ENCODE measurements around the gene ATP6V0C.
"Not testable (repeated sequence)": the region's sequence is repeated elsewhere in the genome, so short reads cannot be mapped to it uniquely, and the experiment has no call there.

Gene ATP6V0C

GRCh38 chr16:2475413-2476344 lies 38.1 kb upstream of the ATP6V0C start:
- no peak for DNase-seq (ENCODE audit: low read depth)

DNA sequence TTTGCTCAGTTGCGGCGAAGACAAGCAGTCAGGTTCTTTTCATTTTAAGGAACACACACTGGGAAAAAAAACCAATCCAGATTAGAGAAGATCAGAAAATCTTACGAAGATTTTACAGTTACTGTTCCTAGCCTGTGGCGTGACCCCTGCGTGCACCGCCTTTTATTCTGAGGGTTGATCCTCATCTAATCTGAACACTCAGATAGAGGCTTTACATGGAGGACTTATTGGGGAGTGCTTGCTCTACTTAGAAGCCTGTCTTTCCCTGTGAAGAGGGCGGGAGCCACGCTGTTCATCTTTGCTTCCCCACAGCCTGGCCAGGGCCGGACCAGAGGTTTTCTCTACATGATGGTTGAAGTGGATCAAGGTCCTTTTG lies 37.4 kb upstream of the ATP6V0C start:
- DNase-seq (ENCODE audit: low read depth): no peak

- DNase-seq (ENCODE audit: low read depth): no peak
These were observed 37.0 kb upstream of the ATP6V0C start for GRCh38 chr16:2476741-2477140.

DNA sequence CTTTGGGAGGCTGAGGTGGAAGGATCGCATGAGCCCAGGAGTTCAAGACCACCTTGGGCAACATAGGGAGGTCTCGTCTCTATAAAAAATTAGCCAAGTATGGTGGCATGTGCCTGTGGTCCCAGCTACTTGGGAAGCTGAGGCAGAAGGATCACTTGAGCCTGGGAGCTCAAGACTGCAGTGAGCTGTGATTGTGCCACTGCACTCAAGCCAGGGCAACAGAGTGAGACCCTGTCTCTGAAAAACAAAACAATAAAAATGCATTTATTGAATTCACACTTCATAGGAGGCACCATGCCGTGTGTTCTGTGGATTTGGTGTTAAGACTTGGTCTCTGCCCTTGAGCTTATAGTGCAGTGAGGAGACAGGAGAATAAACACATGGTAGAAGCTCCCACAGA lies 36.4 kb upstream of the ATP6V0C start:
- DNase-seq (ENCODE audit: low read depth): no peak

DNA sequence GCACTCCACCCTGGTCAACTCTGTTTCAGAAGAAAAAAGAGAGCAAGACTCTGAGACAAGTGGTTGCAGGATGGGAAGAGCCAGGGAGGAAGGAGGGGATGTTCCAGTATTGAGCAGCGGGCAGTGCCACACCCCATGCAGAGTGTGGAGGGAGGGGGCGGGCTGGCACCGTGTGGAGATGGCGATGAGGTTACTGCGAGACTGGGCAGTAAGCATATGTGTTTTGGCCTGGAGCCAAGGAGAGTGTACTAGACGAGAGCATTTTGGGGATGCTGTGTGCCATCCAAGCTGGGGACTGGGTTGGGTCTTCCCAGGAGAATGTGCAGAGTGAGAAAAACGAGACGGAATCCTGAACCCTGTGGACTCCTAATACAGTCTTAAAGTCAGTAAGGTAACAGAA lies 35.5 kb upstream of the ATP6V0C start:
- no peak for DNase-seq (ENCODE audit: low read depth)

DNA sequence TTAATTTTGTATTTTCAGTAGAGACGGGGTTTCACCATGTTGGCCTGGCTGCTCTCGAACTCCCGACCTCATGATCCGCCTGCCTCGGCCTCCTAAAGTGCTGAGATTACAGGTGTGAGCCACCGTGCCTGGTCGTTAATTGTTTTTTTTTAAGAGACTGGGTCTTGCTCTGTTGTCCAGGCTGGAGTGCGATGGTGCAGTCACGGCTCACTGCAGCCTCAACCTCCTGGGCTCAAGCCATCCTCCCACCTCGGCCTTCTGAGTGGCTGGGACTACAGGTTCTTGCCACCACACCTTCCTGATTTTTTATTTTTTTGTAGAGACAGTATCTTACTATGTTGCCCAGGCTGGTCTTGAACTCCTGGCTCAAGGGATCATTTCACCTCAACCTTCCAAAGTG lies 33.8 kb upstream of the ATP6V0C start:
- not testable (repeated sequence) for DNase-seq (ENCODE audit: low read depth)

DNA sequence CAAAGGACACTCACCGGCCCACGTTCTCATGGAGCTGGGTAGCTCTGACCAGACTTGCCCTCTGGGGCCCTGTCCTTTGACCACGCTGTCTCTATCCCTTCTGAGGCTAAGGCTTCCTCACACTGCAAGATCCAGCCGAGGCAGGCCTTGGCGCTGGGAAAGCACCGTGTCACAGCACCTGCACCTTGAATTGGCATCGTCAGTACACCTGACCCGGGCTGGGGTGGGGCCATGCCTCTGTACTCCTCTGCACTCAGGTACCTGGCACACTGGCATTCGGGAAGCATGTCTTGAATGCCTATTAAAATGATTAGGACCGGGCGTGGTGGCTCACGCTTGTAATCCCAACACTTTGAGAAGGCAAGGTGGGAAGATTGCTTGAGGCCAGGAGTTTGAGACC lies 32.8 kb upstream of the ATP6V0C start:
- no peak for DNase-seq (ENCODE audit: low read depth)

GRCh38 chr16:2481676-2482075 lies 32.1 kb upstream of the ATP6V0C start:
- DNase-seq (ENCODE audit: low read depth): no peak

DNA sequence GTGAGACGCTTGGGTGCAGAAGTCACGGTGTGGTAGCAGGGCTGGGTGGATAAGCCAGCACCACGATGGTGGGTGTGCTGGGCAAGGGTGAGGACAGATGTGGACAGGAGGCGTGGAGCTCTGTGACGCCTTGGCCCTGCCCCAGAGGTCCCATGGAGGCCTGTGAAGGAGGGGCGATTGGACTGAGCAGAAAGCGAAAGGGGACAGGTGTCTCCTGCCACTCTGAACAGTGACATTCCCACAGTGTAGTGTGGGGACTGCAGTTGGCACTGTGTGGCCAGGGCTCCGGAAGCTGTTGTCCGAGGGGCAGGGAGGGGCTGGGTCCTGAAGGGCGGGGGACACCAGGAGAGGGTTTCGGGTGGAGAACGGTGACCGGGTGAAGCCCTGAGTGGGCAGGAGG lies 31.5 kb upstream of the ATP6V0C start:
- DNase-seq (ENCODE audit: low read depth): no peak

- DNase-seq (ENCODE audit: low read depth): no peak
These were observed 30.8 kb upstream of the ATP6V0C start for GRCh38 chr16:2482708-2483534.

GRCh38 chr16:2483939-2484897 lies 29.5 kb upstream of the ATP6V0C start:
- DNase-seq (ENCODE audit: low read depth): no peak

DNA sequence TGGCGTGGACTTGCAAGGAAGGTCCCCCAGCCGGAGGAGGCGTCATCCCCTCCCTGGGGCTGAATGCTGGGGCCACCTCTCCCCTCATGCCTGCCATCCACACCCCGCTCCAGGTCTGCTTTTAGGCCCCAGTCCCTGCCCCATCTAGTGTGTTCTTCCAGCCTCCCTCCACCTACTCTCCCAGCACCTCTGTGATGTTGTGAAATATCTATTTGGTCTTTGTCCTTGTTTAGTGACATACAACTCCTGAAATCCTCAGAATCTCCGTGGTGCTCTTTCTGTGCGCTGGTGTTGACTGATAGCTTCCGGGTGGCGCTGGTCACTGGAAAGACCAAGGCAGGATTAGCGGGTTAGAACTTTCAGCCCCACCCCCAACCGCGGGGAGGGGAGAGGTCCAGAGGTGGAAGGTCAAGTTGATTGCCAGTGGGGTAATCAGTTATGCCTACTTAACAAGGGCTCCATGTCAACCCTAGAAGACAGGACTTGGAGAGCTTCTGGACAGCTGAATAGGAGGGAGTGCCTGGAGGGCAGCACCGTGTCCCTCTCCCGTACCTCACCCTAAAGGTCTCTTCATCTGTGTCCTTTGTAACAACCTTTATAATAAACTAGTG lies 28.7 kb upstream of the ATP6V0C start:
- DNase-seq (ENCODE audit: low read depth): no peak

DNA sequence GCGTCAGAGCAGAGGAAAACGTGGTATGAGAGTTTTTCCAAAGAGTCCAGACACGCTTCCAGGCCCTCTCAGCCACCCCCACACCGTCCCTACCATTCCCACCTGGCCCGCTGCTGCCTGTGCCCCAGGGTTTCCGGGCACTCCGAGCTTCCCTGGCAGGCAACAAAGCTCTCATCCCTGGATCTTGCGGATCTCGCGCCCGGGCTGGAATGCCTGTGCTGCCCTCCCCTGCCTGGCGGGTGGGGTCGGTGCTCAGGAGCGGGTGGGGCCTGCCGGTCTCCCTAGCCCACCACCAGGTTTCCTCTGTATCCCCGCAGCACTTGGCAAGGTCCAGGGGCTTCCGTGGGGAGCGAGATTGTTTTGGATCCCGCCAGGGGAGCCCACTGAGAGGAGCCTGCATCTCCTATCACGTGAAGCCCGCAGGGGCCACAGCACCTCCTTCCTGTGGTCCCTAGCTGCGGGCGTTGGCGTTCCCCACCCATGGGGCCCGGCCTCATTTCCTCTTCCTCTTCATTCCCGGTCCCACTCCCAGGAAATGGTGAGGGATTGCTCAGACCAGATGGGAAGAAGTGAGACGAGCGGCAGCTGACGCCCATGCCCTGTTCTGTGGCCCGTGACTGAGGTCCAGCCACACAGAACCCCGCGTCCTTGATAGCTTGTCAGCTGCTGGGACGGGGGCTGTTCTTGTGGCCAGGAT lies 27.8 kb upstream of the ATP6V0C start:
- DNase-seq (ENCODE audit: low read depth): no peak

DNA sequence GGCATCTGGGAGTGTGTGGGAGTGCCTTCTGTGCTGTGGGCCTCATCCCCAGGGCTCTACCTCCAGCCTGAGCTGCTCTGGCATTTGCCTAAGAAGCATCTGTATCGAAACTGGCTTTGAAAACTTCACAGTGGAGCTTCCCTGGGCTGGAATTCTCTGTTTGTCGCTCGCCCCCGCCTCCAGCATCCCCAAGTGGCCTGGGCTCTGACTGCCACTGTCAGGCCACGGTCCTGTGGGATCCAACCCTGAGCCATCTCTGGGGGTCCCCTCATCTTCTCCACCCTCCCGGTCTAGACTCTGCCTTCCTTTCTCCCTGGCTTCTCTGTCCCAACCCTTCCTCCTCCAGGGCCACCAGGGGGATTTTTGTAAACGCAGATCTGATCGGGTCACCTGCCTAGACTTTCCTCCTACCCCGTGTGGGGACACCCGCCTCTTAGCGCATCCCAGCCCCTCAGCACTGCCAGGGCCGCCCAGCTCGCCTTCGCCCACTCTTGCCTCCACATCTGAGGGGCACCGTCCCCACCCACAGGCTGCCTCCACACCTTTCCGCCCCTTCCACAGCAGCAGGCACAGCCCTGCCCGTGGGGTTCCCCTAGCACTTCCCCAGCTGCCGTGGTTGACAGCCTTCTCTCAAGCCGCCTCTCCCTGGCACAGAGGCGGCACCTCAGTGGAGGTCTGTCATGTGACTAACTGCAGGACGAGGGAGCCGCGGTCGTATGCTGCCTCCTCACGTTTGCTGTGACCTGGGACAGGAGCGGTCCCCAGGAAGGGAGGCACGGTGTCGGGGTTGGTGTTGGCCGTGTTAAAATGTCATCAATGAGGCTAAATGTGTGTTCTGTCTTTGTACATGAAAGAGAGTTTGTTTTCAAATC lies 26.9 kb upstream of the ATP6V0C start:
- DNase-seq (ENCODE audit: low read depth): no peak

DNA sequence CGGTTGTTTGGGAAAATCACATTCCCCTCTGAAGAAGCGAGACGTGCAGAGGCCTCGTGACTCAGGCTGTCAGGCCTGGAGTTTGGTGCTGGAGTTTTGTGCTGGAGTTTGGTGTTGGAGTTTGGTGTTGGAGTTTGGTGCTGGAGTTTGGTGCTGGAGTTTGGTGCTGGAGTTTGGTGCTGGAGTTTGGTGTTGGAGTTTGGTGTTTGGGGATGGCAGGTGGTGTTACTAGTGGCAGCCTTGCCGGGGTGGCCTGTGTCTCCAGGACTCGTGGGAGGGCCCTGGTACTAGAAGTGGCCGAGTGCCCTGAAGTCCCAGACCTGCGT lies 26.3 kb upstream of the ATP6V0C start:
- DNase-seq (ENCODE audit: low read depth): no peak

- no peak for DNase-seq (ENCODE audit: low read depth)
These were observed 25.7 kb upstream of the ATP6V0C start for GRCh38 chr16:2487903-2488531.

DNA sequence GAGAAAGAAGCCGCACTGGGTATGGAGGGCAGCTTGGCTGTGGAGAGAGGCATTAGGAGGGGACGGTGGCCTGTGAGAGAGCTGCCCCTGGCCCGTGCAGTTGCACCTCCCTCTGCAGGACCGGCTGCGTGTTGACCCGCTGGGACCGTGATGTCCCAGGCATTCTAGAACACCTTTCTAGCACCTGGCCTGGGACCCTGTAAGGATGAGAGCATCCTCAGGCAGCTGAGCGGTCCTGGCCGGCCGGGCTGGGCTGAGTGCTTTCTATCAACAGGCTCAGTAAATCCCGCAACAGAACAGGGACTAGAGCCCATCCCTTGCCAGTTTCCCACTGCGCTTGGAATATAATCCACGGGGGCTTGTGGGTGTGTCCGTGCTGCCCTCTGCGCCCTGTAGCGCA lies 24.2 kb upstream of the ATP6V0C start:
- DNase-seq (ENCODE audit: low read depth): no peak

DNA sequence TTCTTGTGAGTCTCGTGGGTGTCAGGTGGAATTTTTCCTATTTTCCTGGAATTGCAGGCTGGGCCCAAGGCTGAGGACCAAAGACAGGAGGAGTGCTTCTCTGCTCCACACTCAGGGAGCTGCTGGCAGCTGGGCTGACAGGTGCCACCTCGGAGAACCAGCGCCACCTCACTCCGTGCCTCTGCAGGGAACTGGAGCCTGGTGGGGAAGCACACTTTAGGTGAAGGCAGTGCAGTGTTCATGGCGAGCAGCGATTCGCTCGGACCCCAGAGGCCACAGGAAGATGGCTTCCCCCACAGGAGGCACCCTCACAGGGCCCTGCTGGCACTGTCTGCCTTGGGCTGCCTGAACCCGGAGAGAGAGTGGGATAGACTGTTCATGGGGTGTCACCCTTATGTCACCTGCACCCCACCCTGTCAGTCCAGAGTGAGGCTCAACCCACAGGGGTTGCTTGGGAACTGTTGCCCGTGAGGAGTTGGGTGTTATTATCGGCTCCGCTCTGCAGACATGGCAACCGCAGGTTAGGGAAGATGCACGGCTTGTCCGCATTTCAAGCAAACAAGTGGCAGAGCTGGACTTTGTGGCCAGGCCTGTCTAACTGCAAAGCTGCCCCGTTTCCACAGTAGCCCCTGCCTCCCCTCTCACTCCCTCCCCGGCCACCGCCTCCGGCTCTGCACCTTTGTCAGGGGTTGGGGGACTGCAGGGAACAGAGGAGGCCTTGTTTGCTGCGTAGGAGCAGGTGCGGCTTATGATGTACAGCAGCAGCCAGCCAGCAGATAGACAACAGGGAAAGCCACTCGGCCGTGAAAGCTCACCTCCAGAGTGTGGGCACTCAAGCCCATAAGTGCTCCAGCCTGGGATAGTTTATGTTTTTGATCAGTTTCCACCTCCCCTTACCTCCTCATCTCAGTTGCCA lies 23.3 kb upstream of the ATP6V0C start:
- DNase-seq (ENCODE audit: low read depth): no peak

DNA sequence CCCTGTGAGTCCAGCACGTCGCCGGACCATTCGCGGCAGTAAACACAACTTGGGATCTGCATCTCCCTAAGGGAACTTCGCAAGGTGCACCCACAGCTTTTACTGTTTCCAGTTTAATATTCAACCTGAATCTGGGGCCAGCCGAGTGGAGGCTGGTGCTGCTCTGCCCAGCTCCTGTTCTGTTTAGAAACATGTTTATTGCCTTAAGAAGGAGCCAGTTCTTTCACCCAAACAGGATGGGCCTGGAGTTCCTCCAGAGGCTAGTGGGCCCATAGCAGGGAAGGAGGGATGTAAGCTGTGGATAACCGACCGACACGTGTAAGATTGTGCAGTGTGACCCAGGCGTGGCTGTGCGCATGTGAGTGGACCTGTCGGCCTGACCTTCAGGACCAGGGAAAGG lies 21.5 kb upstream of the ATP6V0C start:
- no peak for DNase-seq (ENCODE audit: low read depth)
